ENCODE results near the gene LATS1.
"Not testable (repeated sequence)": the region's sequence is repeated elsewhere in the genome, so short reads cannot be mapped to it uniquely, and the experiment has no call there.

Gene LATS1

DNA sequence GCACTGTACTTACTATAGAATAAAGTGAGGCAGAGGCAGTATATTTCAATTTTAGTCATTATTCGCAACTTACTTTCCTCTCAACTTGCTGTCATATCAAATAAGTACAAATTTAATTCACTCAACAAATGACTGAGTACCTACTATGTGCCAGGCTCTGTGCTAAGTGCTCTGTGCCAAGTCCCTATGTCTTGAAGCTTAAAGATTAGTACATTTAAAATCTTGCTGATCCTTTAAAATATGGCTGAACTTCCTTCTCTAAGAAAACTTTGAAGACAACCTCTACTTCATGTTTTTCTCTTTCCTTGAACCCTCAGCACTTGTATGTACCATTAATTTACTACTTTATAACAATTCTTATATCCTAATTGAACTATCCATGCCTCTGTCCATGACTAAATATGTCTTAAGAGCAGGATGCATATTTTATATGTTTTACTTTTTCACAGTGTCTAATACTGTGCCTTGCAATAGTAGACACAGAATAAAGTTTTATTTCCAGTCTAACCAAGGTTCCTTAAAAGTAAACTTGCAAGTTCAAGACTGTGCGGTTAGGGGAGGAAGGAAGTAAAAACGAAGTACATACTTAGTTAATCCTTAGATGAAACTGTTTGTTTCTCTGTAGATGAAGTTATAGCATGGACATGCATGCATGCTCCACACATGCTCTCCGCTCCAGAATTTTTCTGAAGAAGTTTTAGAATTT is 10.0 kb upstream of the LATS1 start:
- no peak for DNase-seq

DNA sequence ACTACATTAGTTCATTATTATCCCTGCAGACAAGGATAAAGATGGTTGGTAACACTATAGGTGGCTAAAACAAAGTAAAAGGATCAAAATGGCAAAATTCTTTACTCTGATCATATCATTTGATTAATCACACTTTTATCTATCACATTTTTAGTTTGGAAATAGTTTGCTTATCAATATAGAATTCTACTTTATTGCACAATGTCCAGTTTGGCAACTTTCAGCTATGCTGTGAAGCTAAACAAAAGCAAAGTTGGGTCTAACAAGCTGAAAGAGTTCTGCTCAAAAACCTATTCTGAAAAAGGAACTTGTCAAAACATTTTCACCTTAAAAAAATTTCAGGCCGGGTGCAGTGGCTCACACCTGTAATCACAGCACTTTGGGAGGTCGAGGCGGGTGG is 7.9 kb upstream of the LATS1 start:
- no peak for DNase-seq

DNA sequence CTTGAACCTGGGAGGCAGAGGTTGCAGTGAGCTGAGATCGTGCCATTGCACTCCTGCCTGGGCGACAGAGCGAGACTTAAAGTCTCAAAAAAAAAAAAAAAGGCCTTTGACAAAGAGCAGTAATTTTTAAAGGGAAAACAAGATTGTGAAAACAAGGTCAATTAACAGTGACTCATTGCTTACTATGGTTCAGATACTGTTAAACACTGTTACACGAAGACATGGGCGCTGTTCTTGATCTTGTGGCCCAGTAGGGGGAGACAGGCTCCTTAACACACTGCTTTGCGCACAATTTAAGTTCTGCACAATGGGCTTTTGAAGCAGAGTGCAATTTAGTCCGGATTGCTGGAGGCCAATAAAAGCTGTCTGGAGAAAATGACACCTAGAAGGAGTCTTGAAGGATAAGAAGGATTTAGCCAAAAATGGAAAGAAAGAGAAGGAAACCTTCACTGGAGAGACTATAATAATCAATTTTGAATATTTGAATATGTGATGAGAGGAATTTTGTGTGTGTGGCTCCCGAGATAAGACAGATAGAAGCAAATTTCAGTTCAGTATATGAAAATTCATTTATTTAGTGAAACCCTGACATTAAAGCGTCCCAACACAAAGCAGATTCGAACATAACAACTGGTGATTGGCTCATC is 6.0 kb upstream of the LATS1 start:
- peak; percentile 52 for DNase-seq

DNA sequence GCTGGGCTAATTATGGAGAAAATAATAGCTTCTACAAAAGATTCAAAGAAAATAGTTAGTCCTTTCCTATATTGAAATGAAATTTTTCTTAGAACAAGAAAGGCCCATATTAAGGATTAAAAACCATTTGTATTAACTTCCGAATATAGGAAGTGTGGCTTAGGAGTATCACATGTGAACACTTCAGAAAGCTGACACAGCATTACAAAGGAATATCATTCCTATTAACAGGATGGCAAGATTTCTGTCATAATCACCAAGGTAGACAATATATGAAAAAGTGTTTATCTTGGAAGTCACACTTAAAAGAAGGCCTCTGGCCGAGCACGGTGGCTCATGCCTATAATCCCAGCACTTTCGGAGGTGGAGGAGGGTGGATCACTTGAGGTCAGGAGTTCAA is 5.4 kb upstream of the LATS1 start:
- no peak for DNase-seq

DNA sequence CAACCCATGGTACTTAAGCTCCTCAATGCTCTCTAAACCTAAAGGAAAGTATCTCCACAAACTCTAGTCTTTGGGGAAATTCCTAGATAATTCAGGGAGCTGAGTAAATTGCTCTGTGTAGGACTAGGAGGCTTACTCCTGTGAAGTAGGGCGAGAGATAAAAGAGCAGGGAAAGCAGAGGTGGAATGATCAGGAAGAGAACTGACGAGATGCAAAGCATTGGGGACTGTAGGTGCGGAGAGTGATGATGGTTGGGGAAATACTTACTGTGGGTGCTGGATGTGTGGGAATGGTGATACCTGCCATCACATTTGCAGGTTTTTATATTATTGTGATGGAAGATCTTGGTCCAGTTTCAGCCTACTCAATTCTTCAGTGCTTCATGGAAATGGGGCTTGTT is 1.6 kb upstream of the LATS1 start:
- DNase-seq = no peak

DNA sequence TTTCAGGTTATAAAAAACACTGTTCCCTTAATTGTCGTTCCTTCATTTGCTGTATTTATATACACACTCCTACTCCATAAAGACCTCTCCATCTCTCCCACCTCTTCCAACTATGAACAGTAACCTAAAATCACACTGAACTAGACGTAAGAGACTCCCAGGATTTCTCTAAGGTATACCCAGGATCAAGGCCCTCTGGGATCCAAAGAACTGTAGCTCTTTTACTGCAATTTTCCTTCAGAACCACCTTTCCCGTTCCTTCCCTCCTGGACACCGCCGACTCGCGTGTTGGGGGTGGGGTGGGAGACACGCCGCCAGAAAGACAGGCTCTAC is 680 bp downstream of the LATS1 start:
- DNase-seq = no peak

DNA sequence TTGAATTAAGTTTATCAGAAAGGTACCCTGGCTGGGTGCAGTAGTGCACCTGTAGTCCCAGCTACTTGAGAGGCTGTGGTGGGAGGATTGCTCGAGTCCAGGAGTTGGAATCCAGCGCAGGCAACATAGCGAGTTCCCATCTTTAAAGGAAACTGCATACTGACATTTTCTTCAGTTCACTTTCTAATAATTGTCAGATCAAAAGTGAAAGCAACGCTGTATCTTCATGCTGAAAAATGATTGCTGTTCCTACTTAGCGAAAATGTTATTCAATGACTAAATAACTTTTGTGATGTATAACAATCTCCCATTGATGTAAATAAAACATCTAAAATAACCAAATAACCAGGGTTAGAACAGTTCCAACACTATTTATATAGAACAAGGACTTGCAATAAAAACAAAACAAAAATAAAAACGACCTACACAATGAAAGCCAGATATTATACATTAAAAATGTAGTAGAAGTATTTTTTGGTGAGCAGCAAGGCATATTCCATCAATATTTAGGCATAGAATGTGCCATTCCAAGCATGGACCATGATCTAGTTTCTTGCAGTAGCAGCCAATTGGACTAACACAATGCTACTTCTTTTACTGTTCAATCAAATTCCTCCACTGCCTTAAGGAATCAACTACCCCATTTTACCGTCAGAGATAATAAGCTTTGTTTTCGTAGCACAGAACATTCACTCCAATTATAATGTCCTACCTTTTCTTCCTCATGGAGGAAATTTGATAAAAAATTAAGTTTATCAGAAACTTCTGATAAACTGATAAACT is 1.5 kb downstream of the LATS1 start:
- no peak for DNase-seq

DNA sequence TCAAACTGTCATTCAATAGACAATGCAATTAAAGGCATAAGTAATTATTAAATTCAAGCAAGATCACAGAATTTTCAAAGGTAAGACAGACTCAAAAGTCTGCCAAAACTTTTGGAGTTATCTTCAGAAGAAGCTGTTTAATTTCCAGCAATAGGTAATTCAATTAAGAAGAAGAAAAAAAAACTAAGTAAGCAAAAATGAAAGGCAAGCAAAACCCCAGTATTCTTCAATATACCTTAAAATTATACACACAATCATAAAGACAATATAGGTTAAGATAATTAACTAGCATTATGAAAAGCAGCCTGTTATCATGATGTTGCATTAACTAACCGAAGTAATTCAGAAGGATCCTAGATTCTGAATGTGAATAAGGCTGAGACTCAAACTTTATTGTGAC is 3.5 kb downstream of the LATS1 start:
- no peak for DNase-seq

DNA sequence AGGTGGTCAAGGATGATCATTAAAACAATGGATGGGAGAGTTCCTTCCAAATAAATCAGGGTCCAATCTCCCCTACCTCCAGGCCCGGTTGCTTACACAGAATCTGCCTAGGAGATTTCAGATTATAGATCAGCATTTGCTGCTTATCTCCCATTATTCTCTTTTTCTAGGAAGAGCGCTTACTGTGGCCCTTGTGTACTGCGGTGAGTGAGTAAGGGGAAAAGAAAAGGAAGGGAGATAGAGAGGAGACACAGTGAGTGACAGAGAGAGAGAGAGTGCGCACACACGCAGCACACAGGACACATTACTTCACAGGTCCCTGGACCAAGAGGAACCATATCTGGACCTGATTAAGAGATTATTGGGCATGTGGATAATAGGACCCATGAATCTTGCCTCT is 6.2 kb downstream of the LATS1 start:
- DNase-seq = no peak

DNA sequence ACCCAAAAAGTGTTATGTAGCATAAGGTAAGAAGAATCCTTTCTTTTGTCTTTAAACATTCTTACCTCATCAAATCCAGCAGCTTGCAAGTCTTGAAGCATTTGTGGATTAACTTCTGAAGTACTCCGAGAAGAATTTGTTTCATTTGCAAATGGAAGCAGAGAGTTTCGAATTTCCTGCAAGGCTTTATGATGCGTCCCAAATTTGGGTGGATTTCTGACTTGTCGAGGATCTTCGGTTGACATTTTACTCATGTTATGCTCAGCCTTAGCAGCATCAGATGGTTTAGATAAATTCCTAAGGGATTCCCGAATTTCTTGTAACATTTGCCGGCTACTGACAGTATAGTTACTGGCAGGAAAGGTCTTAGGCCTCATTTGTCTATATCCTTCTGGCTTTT is 16.2 kb downstream of the LATS1 start:
- no peak for DNase-seq

DNA sequence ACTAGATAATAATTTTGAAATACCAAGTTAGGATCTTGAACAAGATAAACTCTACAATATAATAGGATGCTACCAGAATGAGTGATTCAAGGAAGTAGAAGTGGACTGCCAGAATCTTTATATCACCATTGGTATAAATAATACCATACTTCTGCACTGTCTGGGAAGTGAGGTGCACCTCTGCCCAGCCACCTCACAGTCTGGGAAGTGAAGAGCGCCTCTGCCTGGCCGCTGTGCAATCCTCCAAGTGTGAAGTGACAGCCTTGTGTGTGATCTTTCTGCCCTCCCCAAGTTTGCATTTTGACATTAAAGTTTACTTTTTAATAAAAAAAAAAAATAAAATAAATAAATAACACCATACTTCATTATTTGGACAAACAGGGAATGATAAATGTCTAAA is 18.8 kb downstream of the LATS1 start:
- DNase-seq = no peak

DNA sequence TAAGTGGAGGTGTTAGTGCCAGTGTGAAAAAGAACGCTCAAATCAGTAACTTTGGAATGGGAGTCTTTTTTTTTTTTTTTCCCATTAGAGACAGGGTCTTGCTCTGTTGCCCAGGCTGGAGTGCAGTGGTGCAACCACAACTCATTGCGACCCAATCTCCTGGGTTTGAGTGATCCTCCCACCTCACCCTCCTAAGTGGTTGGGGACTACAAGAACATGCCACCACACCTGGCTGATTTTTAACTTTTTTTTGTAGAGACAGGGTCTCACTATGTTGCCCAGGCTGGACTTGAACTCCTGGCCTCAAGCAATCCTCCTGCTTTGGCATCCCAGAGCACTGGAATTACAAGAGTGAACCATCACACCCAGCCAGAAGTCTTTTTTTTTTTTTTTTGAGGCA is 19.7 kb downstream of the LATS1 start:
- no peak for DNase-seq

DNA sequence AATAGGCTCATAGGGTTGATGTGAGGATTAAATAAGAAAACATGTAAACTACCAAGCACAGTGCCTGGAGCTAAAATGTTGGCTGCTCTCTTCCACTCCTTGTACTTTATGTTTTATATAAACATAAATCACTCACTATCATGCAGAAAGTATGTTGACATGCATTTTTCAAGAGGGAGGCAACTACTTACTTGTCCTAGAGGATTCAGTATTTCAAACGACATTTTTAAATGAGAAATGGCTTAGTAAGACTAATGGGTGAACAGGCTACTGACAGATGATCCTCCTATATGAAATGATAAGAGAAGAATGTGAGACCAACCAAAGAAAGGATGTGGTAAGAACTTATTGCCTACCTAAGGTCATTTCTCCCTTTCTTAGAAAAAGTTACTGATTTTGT is 21.0 kb downstream of the LATS1 start:
- DNase-seq = no peak

DNA sequence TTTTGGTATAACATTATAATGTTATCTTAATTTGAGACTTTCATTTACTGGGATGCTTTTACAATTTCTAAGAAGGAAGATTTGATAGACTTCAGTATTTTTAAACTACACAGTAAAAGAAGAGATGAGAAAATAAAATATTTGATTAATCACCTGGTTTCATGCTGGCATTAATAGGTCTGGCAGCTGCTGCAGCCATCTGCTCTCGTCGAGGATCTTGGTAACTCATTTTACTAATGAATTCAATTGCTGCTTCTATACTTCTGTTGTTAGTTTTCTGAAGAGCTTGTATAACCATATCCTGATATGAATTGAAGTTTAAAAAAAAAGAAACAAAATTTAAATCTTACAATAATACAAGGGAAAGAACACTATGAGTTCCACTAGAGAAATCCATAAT is 23.0 kb downstream of the LATS1 start:
- DNase-seq = no peak

DNA sequence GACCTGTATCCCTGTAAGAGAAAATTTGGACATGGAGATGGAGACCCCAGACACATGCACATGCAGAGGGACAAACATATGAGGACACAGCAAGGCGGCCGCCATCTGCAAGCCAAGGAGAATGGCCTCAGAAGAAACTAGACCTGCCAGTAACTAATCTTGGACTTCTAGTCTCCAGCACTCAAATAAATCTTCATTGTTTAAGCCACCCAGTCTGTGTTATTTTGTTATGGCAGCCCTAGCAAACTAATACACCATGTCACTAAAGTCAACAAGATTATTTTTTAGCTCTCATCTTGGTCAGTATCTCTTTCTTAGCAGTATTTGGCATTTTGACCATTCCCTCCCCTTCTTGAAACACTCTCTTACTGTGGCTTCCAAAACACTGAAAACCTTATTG is 26.7 kb downstream of the LATS1 start:
- no peak for DNase-seq

DNA sequence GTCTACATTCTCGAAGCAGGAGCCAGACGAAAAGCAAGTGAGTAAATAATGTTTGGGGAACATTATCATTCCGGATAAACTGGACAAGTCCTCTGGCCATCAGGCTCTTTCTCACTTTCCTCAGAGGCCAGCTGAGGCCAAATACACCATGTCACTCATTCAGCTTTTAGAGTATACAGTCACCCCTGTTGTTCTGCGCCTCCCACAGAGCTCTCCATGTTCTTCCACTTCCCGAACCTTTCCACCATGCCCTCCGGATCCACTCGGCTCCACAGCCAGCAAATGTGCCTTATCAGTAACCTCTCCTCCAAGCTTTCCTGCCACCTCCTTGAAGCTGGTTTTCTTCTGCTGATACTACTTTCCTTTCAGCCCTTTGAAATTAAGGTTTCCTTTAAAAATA is 31.7 kb downstream of the LATS1 start:
- DNase-seq = no peak

DNA sequence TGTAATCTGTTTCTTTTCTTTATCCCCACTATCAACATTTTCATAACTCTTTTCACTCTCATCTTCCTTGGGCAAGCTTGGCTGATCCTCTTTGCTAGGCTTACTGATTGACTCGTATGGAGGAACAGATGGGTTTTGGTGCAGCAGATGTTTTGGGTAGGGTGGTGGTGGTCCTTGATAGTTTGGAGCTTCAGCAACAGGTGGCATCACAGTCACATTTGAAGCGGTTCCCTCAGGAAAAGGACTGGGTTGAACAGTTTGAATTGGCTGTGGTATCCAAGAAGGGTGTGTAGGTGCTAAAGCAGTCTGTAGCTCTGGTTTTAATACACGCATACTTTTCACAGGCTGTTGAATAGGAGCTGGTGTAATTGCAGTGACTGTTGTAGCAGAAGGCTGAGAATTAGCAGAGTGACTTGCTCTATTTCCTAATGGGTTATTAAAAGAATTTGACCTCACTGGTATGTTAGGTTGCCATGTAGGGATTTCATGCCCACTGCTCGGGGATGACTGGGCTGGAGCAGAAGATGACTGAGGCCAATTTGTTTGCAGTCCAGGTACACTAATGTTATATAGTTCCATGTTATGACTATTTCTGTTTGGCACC is 34.5 kb downstream of the LATS1 start:
- no peak for DNase-seq

DNA sequence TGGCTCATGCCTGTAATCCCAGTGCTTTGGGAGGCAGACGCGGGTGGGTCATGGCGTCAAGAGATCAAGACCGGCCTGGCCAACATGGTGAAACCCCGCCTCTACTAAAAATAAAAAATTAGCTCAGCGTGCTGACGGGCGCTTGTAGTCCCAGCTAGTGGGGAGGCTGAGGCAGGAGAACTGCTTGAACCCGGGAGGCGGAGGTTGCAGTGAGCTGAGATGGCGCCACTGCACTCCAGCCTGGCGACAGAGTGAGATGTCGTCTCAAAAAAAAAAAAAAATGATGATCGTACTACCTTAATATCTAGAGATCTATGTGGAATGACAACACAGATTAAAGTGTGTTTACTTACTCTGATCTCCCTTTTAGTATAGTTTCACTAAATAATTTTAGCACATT is 36.1 kb downstream of the LATS1 start:
- DNase-seq = not testable (repeated sequence)

DNA sequence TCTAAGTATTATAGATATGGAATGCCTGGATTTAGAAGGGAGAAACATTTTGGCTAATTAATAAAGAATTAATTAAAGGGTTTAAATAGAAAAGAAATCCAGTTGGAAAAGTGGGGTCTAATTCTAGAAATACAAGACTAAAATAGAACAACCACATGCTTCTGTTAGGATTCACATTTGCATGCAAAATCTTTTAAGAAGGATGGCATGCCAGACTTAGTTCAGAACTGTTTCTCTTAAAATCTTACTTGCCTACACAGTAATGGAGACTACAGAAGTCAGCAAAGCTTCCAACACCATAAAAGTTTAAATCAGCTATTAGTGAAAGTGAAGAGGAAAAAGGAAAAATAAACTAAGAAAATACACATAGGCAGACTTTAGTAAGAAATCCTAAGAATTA is 36.7 kb downstream of the LATS1 start:
- DNase-seq = no peak

DNA sequence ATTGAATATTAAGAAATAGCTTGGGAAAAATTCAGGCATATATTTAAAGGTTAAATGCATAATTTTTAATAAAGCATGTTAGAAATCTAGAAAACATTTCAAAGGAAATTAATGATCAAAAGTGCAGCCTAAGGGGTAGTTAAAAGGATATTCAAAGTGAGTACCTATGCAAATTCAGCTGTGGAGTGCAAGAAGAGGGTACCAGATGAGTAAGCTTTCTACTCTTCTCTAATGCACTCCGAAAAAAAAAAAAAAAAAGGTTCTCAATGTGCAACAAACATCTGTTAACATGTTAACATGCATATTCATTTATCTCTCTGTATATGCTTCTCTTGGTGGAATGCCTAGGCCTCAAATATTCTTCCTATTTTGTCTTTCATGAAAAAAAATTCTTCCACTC is 37.4 kb downstream of the LATS1 start:
- no peak for DNase-seq

DNA sequence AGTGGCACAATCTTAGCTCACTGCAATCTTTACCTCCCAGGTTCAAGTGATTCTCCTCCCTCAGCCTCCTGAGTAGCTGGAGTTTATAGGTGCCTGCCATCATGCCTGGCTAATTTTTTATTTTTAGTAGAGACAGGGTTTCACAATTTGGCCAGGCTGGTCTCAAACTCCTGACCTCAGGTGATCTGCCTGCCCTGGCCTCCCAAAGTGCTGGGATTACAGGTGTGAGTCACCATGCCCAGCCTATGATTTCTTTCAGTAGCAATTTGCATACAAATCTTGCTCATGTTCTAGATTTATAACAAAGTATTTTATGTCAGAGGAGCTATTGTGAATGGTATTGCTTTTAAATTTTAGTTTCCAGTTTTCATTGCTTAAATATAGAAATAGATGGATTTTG is 45.6 kb downstream of the LATS1 start:
- not testable (repeated sequence) for DNase-seq

DNA sequence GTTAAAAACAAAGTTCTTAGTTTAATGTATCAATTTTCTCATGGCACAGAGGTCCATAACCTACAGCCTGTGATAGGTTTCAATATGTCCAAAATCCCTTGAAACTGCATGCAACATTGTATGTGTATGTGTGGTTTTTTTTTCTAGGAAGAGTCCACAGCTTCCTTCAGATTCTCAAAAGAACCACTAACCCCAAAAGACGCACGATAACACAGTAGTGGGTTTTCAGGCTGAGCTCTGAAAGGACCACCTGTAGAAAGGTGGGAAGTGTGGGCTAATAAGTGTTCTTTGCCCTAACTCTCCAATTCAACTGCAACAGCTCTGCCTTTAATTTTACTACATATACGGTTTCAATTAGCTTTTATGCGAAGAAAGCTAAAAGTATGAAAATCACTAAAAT is 57.9 kb downstream of the LATS1 start:
- no peak for DNase-seq

DNA sequence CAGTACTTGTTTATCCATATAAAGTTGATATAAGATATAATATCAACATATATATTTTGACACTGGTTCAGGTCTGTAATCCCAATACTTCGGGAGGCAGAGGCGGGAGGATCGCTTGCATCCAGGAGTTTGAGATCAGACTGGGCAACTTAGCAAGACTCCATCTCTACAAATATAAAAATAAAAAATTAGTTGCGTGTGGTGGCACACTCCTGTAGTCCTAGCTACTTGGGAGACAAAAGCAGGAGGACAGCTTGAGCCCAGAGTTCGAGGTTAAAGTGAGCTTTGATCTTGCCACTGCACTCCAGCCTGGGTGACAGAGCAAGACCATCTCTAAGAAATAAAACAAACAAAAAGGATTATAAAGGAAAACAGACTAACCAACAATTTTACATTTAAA is 60.5 kb downstream of the LATS1 start:
- DNase-seq = no peak

DNA sequence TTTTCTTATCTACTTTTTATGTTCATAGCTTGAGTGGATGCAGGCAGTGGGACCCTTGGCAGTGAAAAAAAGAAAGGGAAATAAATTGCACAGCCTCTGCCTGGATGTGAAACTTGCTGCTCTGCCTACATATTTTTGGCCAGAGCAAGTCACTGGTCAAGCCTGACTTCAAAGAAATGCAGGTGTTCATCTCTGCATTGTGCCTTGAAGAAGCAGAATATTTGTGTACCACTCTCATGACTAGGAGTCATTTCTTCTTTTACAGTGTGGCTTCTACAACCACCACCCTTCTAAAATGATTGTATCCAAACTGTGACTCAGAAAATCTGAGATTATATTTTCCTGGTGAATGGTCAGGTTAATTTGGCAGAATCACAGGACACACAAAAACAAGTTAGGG is 66.8 kb downstream of the LATS1 start:
- no peak for DNase-seq
